Left lung (tissue), 10 donors: Measurements from ENCODE around the gene DZIP1L. TPM values are rescaled to one million over a fixed set of nuclear protein-coding genes. Genes with fewer than 3 reads are reported as not detected.

Experiments
- ATAC-seq: fragments of 200-7000 bp; cut with Tn5 transposase; one replicate; pipeline ENCODE4 v1.9.1; 2020; ENCODE audit warnings: moderate library complexity
- DNase-seq, 4 donors: peaks; one replicate each; pipeline ENCODE4 v3.0.0-alpha.2; 2013 to 2020
- H3K27ac ChIP-seq, 2 donors: fragments of 200-600 bp; sonication (generic) in 1 of 2; one replicate each; pipeline versions ENCODE4 v1.5.0 to v1.8.0; 2020 to 2021
- H3K27me3 ChIP-seq, 2 donors: fragments of 200-600 bp; sonication (generic) in 1 of 2; one replicate each; pipeline versions ENCODE4 v1.5.0 to v1.8.0; 2020 to 2021
- H3K36me3 ChIP-seq, 2 donors: fragments of 200-600 bp; sonication (generic) in 1 of 2; one replicate each; pipeline versions ENCODE4 v1.5.0 to v1.8.0; 2020 to 2021
- H3K4me1 ChIP-seq, 2 donors: fragments of 200-600 bp; one replicate each; pipeline ENCODE4 v1.8.0; 2021
- H3K4me3 ChIP-seq, 2 donors: fragments of 200-600 bp; sonication (generic) in 1 of 2; one replicate each; pipeline versions ENCODE4 v1.5.0 to v1.8.0; 2020 to 2021; ENCODE audit warnings: mild to moderate bottlenecking in 1 of 2
- H3K9me3 ChIP-seq, 2 donors: fragments of 200-600 bp; sonication (generic) in 1 of 2; one replicate each; pipeline versions ENCODE4 v1.5.0 to v1.8.0; 2020 to 2021
- intact Hi-C, 2 donors: fragments of 100-400 bp; cut with DNase I; formaldehyde crosslinking; loops; one replicate each; pipeline versions ENCODE4 v1.11.2 to v1.14.2; 2022
- polyA plus RNA-seq, 6 donors: library from polyadenylated mRNA; unstranded; fragments of 120-200 nt; gene quantifications; one replicate each; pipeline ENCODE4 v1.2.1, GENCODE V29; 2013; ENCODE audit not compliant: insufficient read length in 6 of 6
- total RNA-seq, 2 donors: library from RNA; stranded (reverse); fragmentation: NEBNext Ultra II Directional; extraction: Animal tissue kit (Norgen Biotek cat#: 25700); gene quantifications; one replicate each; pipeline ENCODE4 v1.2.1, GENCODE V29; 2021
- TF ChIP-seq, protein P1 (sequence below), 2 donors: fragments of 200-600 bp; sonication (generic) in 1 of 2; IDR thresholded peaks; one replicate each; pipeline versions ENCODE4 v1.5.0 to v1.8.0; 2021; ENCODE audit warnings: antibody characterized with exemption in 2 of 2
- donor health status: DM: no; HTN: yes; CAD: no.
- donor health status: DM: no; HTN: no; CAD: no.

Gene DZIP1L
- total and polyA plus RNA-seq, 8 donors = 14.0 to 24.2 (median 19.7) TPM

DNA sequence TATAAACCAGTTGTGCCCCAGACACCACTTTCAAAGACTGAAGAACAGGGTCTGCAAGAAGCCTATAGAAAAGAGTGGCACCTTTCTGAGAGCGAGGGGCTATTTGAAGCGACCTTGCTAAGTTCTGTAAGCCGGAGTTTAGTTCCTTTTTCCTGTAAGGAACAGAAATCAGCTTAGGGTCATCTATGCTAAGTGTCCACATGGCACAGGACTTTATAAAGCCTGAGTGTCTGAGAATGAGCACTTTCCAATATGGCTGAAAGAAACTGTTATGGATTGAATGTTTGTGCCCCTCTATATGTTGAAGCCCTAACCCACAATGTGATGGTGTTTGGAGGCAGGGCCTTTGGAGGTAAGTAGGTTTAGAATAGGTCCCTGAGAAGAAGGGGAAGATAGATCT, 20.8 kb upstream of the DZIP1L start:
- H3K4me1 ChIP-seq = peaks cover 0 to 43% of the 10 kb centered on the region in 2 donors
- no peak overlapping the region for H3K4me3 ChIP-seq
- H3K36me3 ChIP-seq = no peaks in the 10 kb centered on the region
- no peaks in the 10 kb centered on the region for H3K9me3 ChIP-seq
- ATAC-seq (peak; percentile 74), DNase-seq (no peak)
- intact Hi-C loops = no loop called here
- no peaks in the 10 kb centered on the region for H3K27me3 ChIP-seq
- TF ChIP-seq, protein P1, sequence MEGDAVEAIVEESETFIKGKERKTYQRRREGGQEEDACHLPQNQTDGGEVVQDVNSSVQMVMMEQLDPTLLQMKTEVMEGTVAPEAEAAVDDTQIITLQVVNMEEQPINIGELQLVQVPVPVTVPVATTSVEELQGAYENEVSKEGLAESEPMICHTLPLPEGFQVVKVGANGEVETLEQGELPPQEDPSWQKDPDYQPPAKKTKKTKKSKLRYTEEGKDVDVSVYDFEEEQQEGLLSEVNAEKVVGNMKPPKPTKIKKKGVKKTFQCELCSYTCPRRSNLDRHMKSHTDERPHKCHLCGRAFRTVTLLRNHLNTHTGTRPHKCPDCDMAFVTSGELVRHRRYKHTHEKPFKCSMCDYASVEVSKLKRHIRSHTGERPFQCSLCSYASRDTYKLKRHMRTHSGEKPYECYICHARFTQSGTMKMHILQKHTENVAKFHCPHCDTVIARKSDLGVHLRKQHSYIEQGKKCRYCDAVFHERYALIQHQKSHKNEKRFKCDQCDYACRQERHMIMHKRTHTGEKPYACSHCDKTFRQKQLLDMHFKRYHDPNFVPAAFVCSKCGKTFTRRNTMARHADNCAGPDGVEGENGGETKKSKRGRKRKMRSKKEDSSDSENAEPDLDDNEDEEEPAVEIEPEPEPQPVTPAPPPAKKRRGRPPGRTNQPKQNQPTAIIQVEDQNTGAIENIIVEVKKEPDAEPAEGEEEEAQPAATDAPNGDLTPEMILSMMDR (IDR thresholded peaks at IDR 0.05) = no peak
- peak overlapping the region; percentile 2 to 86 for H3K27ac ChIP-seq

DNA sequence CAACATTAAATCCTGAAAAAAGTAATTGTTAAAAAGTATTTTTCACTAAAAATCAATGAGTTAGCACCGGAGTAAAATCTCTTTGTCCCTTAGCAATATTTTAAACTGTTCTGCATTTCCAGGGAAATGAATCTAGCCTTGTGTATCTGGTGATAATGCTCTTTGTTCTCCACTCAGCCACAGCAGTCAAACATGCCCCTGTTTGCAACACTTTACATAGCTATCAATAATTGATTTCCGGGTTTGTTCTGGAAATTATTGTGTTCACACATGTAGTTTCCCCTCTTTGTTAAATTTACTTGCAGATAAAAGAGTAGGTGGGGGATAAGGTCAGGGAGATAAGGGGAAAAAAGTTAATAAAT, 20.4 kb upstream of the DZIP1L start:
- no peak for DNase-seq
- intact Hi-C loops = no loop called here
- H3K36me3 ChIP-seq = no peaks in the 10 kb centered on the region
- no peaks in the 10 kb centered on the region for H3K9me3 ChIP-seq
- no peak for ATAC-seq
- H3K4me1 ChIP-seq = peaks cover 0 to 43% of the 10 kb centered on the region in 2 donors
- TF ChIP-seq, protein P1 (IDR thresholded peaks at IDR 0.05) = no peak
- H3K27me3 ChIP-seq = no peaks in the 10 kb centered on the region
- H3K4me3 ChIP-seq = no peak overlapping the region
- H3K27ac ChIP-seq = peak overlapping the region in 1 of 2 donors; percentile 86

DNA sequence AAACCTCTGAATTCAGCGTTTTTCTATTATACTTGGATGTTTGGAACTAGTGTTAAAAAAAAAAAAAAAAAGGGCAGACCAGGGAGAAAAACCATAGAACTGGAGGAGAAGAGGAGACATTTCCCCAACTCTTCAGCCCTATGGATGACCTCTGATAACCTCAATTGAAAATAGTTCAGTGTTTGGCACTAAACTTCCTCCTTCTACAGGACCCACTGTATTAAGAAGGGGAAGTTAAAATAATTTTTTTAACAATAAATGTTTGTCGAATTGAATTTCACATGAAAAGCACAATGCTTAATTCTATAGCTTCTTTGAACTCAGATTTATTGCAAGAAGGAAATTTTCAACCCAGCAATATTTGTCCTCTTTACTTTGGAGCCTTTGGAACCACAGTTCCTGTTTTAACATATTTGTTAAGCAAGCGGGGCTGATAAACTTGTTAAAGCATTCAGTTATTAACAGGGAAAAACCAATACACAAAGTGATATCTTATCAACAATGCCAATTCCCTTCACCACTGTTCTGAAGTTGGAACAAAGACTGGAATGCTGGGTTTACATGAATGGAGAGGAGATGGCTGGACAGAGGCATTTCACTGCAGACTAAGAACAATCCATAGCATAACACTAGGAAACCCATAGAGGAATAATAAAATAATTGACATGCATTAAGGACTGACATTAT, 19.9 kb upstream of the DZIP1L start:
- intact Hi-C loops = no loop called here
- TF ChIP-seq, protein P1 (IDR thresholded peaks at IDR 0.05) = no peak
- Histone ChIP-seq H3K27me3 (no peaks in the 10 kb centered on the region), H3K4me1 (peaks cover 0 to 43% of the 10 kb centered on the region in 2 donors), H3K9me3 (no peaks in the 10 kb centered on the region), H3K27ac (peak overlapping the region in 1 of 2 donors; percentile 86), H3K36me3 (no peaks in the 10 kb centered on the region), H3K4me3 (no peak overlapping the region)
- DNase-seq (no peak), ATAC-seq (peak; percentile 57)

DNA sequence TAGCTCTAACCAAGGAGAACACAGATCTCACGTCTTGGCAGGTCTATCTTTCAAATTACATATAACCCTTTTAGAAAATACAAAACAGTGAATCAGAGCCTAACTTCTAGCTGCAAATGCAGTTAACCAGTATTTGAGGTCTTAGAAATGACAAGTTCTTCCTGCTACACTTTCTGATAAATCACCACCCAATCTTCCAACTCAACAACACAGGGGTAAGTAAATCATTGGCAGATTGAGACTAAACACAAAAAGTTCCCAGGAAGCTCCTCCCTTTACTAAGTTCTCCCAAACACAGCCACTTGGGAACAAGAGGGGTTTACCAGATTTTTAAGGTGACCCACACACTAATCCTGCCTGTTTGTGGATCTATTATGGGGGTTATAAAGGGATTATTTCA, 16.8 kb upstream of the DZIP1L start, which contains the start of gene A4GNT:
A4GNT (minus strand) TSS at position 152 of the 400 bp plus-strand sequence. CDS start 1,134 bp downstream, outside the sequence.
- intact Hi-C loops = no loop called here

More for the DNA sequence above, 16.8 kb upstream of the DZIP1L start, which contains the start of gene A4GNT:
- Histone ChIP-seq H3K27ac (no peak within 1 kb of the TSS), H3K4me3 (no peak within 1 kb of the TSS), H3K36me3 (no peaks in the 10 kb centered on the region), H3K27me3 (no peaks in the 10 kb centered on the region), H3K9me3 (no peaks in the 10 kb centered on the region), H3K4me1 (peaks cover 0 to 29% of the 10 kb centered on the region in 2 donors)
- TF ChIP-seq, protein P1 (IDR thresholded peaks at IDR 0.05) = no peak
- DNase-seq (no peak), ATAC-seq (no peak)
